Right cardiac atrium (tissue), 5 donors: ENCODE results near the gene IL27RA. TPM values are rescaled to one million over a fixed set of nuclear protein-coding genes. Genes with fewer than 3 reads are reported as not detected.

Experiments
- ATAC-seq, 2 donors: fragments of 200-7000 bp; cut with Tn5 transposase; one replicate each; pipeline versions ENCODE4 v1.8.0 to v1.9.1; 2020; ENCODE audit warnings: moderate library complexity in 2 of 2, mild to moderate bottlenecking in 1 of 2
- DNase-seq, 3 donors: peaks; one replicate each; pipeline ENCODE4 v3.0.0-alpha.2; 2020
- H3K27ac ChIP-seq: one replicate; pipeline ENCODE4 v1.5.1; 2013; ENCODE audit warnings: mild to moderate bottlenecking, low read length, control low read depth, moderate library complexity
- H3K27me3 ChIP-seq: one replicate; pipeline ENCODE4 v1.6.1; 2013; ENCODE audit not compliant: control insufficient read depth, insufficient read depth
- H3K4me1 ChIP-seq: one replicate; pipeline ENCODE4 v1.6.1; 2013; ENCODE audit warnings: low read length; ENCODE audit not compliant: control insufficient read depth, insufficient read depth
- H3K4me3 ChIP-seq: one replicate; pipeline ENCODE4 v1.5.1; 2013; ENCODE audit warnings: low read length, control low read depth
- H3K9me3 ChIP-seq: one replicate; pipeline ENCODE4 v1.6.1; 2013; ENCODE audit warnings: low read length; ENCODE audit not compliant: control insufficient read depth
- WGBS: extraction: QIAGEN DNeasy Blood & Tissue Kit; methylation state at CpG from one replicate; pipeline ENCODE4 v1.1.7; 2013; 5-methylcytosine and 5-hydroxymethylcytosine counted together
- intact Hi-C, 4 donors: fragments of 100-400 bp; cut with DNase I; formaldehyde crosslinking; loops; one replicate each; pipeline versions ENCODE4 v1.11.0 to v1.14.0; 2022 to 2023
- polyA plus RNA-seq: library from polyadenylated mRNA; stranded (reverse); fragments of 200-250 nt; gene quantifications from one replicate; pipeline ENCODE4 v1.2.3, GENCODE V29; 2013
- total RNA-seq, 4 donors: library from RNA; stranded (reverse); fragmentation: NEBNext Ultra II Directional; extraction: Animal tissue kit (Norgen Biotek cat#: 25700); gene quantifications; one replicate each; pipeline ENCODE4 v1.2.1, GENCODE V29; 2021
- donor health status: healthy with polysubstance abuse.
- donor health status: DM: no; HTN: yes; CAD: no.
- donor health status: DM: no; HTN: no; CAD: no.
- donor health status: DM: no; HTN: yes; CAD: no; lungs with severe emphysema.
- donor health status: DM: yes; HTN: yes; CAD: no.

The IL27RA gene
- total and polyA plus RNA-seq, 5 donors = 3.3 to 4.7 (median 3.5) TPM

DNA sequence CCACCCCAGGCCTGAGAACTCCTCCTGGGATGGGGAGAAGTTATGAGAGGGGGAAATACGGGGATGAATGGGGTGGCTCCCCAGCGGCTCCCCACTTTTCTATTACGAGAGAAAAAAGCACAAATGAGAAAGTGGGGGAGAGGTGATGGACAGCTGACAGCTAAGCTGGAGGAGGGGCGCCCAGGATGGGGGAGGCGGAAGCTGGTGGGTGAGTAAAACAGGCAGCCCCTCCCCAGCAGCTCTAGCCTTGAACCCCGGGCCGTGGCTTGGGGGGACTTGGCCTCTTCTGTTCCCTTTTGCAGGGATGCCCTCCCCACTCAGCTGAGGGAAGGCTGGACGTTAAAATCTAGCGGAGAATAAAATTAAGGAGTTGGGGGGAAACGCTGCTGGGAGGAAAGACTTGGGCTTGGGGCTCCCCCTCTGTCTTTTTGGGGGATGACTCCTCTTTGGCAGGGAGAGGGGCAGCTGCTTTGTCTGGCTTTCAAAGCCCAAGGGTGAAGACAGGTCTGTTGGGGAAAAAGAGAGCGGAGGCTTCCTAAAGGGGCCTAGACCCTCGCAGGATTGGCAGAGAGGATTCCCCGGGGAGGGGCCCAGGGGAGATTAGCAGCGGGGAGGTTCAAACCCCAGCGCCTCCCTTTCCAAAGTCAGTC is 60.4 kb downstream of the IL27RA start:
- Histone ChIP-seq H3K9me3 (no peaks in the 10 kb centered on the region), H3K27me3 (no peaks in the 10 kb centered on the region), H3K4me3 (peak overlapping the region; percentile 97), H3K4me1 (no peaks in the 10 kb centered on the region), H3K27ac (peak overlapping the region; percentile 18)
- ATAC-seq (peak; percentile 2 to 10), DNase-seq (peak in 1 of 3 donors; percentile 80)
- 21% methylated on average over 15 of the region's 15 CpGs for WGBS
- intact Hi-C loops = no loop called here

DNA sequence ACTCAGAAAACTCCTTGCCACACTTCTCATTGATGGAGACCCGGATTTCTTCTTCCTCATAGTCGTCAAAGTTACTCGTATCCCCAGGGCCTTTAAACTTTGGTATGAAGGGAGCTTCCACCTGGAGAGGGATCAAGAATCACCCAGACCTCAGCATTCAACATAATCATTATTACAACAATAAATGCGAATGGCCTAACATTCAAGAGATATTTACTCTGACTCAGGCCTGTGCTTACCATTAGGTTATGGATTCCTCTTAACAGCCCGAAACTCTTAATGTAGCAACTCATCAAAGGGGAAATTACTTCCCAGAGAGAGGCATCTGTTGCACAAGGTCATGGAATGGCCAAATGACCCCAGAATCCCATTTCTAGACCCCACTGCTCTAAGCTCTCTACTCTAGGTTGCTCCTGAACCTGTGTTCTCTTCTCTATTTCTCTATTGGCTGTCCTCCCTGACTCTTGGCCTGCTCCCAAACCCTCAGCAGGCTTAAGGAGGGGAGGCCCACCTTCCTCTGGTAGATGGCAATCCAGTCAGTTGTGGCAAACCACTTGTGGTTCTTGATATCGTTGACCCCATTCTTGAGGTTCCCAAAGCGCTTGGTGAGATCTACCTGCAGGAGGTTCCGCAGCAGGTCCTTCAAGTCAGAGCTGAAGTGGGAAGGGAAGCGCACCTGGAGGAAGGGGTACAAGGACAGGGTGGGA is 61.7 kb downstream of the IL27RA start:
- ATAC-seq = no peak

DNA sequence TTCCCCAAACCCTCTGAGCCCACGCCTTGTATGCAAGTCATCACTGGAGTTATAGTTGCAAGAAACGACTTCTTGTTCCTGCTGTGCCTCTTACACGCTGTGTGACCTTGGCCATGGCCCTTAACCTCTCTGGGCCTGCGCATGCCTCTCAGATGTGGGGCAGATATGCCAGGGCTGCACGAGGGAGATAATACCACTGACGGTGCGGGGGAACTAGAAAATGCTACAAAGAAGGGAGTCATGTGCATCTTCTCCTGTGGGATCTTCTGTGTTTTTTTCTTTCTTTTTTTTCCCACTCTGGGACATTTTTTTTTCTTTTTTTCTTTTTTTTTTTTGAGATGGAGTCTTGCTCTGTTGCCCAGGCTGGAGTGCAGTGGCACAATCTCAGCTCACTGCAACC is 63.3 kb downstream of the IL27RA start:
- no peak overlapping the region for H3K27ac ChIP-seq
- no peaks in the 10 kb centered on the region for H3K9me3 ChIP-seq
- intact Hi-C loops = no loop called here
- H3K27me3 ChIP-seq = no peaks in the 10 kb centered on the region
- 82% methylated on average over 7 of the region's 7 CpGs for WGBS
- DNase-seq (no peak), ATAC-seq (no peak)
- no peaks in the 10 kb centered on the region for H3K4me1 ChIP-seq
- H3K4me3 ChIP-seq = no peak overlapping the region

More for the DNA sequence above, 61.7 kb downstream of the IL27RA start:
- no peaks in the 10 kb centered on the region for H3K4me1 ChIP-seq
- intact Hi-C loops = no loop called here
- WGBS = 96% methylated on average over 9 of the region's 9 CpGs
- no peaks in the 10 kb centered on the region for H3K27me3 ChIP-seq
- no peak for DNase-seq
- H3K9me3 ChIP-seq = no peaks in the 10 kb centered on the region
- no peak overlapping the region for H3K4me3 ChIP-seq
- no peak overlapping the region for H3K27ac ChIP-seq

DNA sequence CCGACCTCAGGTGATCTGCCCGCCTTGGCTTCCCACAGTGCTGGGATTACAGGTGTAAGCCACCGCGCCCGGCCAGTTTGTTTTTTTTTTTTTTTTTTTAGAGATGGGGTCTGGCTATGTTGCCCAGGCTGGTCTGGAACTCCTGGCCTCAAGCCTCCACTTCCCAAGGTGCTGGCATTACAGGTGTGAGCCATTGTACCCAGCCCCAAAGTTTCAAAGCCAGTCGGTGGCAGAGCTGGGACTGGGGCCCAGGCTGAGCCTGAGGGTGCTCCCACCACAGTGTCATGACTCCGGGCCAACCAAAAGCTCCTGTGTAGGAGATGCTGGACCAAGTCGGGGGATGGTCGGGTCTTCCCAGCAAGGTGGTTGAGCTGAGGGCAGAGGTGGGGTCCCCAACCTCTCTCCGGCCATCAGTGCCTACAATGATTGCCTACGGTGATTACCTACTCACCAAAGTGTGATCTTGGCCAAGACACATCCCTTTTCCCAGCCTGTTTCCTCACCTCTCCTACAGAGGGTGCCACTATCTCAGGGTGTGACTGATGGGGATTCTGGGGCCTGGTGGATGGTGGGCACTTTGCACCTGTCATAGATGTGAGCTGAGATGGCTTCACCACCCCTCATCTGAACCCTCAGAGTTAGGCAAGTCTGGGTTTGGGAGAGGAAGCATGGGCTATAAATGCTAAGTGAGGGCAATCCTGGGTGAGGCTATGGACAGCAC is 64.9 kb downstream of the IL27RA start:
- Histone ChIP-seq H3K27ac (no peak overlapping the region), H3K9me3 (no peaks in the 10 kb centered on the region), H3K27me3 (no peaks in the 10 kb centered on the region), H3K4me3 (no peak overlapping the region), H3K4me1 (no peaks in the 10 kb centered on the region)
- DNase-seq = no peak
- no peak for ATAC-seq
- WGBS = 95% methylated on average over 11 of the region's 11 CpGs
- intact Hi-C loops = no loop called here

DNA sequence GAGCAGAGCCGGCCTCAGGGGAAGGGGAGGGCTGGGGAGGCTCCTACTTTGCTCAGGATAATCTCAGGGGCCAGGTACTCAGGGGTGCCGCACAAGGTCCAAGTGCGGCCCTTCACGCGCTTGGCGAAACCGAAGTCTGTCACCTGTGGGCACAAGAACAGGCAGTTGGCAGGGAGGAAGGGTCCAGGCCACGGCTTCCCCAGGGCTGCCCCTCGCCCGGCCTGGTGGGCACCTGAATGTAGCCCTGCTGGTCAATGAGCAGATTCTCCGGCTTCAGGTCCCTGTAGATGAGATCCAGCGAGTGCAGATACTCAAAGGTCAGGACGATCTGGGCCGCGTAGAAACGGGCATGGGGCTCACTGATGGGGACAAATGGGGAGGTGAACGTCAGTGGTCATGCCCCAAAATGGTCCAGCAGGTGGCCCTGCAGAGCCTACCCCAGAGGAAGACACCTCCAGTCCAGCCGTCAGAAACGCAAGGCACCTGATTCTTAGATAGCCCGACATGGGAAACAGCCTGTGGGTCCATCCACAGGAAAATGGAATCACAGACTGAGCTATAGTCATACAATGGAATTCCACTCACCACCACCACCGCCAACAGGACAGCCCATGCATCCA is 66.1 kb downstream of the IL27RA start:
- intact Hi-C loops = no loop called here
- Histone ChIP-seq H3K27me3 (no peaks in the 10 kb centered on the region), H3K9me3 (no peaks in the 10 kb centered on the region), H3K4me1 (no peaks in the 10 kb centered on the region), H3K27ac (no peak overlapping the region), H3K4me3 (no peak overlapping the region)
- WGBS = 79% methylated on average over 21 of the region's 21 CpGs
- ATAC-seq = no peak
- DNase-seq = no peak

DNA sequence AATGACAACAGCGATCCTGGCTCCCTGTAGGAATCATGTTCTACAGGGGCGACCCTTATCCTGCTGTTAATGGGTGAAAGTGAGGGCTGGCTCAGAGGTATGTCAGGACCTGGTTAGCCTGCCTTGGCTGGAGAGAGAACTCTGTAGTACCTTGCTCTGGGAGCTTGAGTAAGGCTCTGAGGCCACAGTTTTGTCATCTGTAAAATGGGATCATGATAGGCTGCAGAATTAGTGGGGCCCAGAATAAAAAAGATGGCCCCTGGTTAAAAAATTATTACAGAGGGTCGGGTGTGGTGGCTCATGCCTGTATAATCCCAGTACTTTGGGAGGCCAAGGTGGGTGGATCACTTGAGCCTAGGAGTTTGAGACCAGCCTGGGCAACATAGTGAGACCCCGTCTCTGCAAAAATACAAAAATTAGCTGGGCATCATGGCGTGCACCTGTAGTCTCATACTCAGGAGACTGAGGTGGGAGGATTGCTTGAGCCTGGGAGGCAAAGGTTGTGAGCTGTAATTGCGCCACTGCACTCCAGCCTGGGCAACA is 69.5 kb downstream of the IL27RA start:
- H3K4me3 ChIP-seq = no peak overlapping the region
- peak in 1 of 3 donors; percentile 11 for DNase-seq
- WGBS = 96% methylated on average over 6 of the region's 6 CpGs
- H3K27ac ChIP-seq = no peak overlapping the region
- H3K4me1 ChIP-seq = no peaks in the 10 kb centered on the region
- no peaks in the 10 kb centered on the region for H3K27me3 ChIP-seq
- no peak for ATAC-seq
- intact Hi-C loops = no loop called here
- no peaks in the 10 kb centered on the region for H3K9me3 ChIP-seq

DNA sequence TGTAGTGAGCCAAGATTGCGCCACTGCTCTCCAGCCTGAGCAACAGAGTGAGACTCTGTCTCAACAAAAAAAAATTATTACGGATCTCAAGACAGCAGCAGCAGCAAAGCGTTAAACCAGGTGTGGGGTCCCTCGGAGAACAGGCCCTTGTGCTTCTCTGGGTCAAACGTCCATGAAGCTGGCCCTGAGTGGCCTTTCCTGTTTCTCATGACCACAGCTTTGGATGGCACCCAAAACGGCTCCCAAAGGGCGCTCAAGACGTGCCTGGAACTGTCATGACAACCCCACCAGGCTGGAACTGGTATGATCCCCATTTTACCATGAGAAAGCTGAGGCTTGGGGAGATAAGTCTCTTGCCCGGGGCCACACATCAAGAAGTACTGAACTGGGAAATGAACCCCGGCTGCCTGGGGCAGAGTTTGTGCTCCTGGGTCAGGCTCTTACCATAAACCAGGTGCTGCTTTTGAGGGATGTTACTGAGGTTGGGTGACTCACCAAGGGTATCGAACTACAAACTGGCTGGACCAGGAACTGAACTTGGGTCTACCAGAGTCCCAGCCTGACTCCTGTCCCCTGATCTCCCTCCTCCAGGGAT is 70.6 kb downstream of the IL27RA start:
- peak; percentile 10 to 16 for ATAC-seq
- intact Hi-C loops = no loop called here
- no peaks in the 10 kb centered on the region for H3K4me1 ChIP-seq
- 58% methylated on average over 11 of the region's 11 CpGs for WGBS
- peak overlapping the region; percentile 48 for H3K27ac ChIP-seq
- peak; percentile 29 to 69 (median 45) for DNase-seq
- no peaks in the 10 kb centered on the region for H3K9me3 ChIP-seq
- no peaks in the 10 kb centered on the region for H3K27me3 ChIP-seq
- H3K4me3 ChIP-seq = no peak overlapping the region

DNA sequence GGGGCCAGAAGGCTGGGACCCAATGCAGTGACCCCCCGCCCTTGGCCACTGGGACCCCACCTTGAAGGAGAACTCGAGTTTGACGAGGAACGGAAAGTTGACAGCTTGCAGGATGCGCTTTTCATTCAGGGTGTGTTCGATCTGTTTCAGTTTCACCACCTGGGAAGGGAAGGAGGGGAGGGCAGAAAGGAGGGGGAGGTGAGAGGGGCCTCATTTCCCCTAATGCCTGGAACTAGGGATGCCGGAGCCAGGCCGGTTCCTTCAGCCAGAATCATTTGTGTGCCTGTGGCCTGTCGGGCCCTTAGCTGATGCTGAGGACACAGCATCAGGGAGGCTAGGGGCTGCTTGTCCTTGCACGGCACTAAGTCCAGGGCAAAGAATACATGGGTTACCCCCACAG is 71.2 kb downstream of the IL27RA start:
- 87% methylated on average over 10 of the region's 10 CpGs for WGBS
- no peaks in the 10 kb centered on the region for H3K4me1 ChIP-seq
- no peaks in the 10 kb centered on the region for H3K27me3 ChIP-seq
- intact Hi-C loops = no loop called here
- no peak for ATAC-seq
- H3K4me3 ChIP-seq = no peak overlapping the region
- no peaks in the 10 kb centered on the region for H3K9me3 ChIP-seq
- DNase-seq = no peak
- no peak overlapping the region for H3K27ac ChIP-seq
